GM18498 (cell line): ENCODE measurements around the gene LRRC37B.
"Not testable (repeated sequence)": the region's sequence is repeated elsewhere in the genome, so short reads cannot be mapped to it uniquely, and the experiment has no call there.

Experiments used
- ATAC-seq: cut with Tn5 transposase; IDR thresholded peaks from one replicate; pipeline ENCODE4 v1.9.1; 2021; ENCODE audit warnings: mild to moderate bottlenecking, moderate library complexity; ENCODE audit not compliant: unreplicated experiment

Gene LRRC37B

GRCh38 chr17:32041306-32041875 is 34.2 kb downstream of the LRRC37B start:
- ATAC-seq = not testable (repeated sequence)

DNA sequence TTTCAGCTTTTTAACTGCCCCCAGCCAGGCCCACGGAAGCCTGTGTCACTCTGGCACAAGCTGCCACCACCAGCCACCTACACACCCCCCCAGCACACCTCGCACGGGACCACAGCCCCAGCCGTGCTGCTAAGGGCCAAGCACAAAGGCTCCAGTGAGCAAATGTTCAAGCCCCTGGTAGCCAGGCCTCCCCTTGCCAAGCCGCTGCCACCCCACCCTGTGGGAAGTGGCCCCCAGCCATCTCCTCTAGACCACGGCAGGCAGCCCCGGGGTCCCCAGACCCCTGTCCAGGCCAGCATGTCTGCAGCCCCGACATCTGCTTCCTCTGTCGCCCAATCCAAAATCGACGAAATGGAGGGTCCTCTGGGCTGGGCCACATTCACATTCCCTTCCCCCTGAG is 35.1 kb downstream of the LRRC37B start:
- not testable (repeated sequence) for ATAC-seq

DNA sequence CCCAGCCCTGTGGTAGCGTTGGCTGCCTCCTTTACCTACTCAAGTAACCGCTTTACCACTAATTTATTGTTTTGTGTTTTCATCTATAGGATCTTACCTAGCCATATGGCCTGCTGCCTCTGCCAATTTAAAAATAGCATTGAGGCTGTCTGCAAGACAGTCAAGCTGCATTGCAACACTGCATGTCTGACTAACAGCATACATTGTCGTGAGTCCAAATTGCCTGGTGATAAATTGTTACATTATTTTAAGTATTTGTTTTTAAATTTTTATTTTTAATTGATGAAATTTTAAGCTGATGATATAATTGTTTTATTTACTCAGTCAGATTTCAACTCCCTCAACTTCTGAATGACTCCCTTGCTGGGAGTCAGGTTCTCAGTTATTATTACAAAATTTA is 38.4 kb downstream of the LRRC37B start:
- not testable (repeated sequence) for ATAC-seq

DNA sequence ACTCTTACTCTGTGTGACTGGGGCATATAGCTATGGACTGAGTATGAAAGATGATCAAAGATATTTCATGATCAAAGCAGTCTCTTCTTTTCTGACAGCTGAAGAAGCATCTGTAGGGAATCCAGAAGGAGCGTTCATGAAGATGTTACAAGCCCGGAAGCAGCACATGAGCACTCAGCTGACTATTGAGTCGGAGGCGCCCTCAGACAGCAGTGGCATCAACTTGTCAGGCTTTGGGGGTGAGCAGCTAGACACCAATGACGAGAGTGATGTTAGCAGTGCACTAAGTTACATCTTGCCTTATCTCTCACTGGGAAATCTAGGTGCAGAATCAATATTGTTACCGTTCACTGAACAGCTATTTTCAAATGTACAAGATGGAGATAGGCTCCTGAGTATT is 40.5 kb downstream of the LRRC37B start:
- not testable (repeated sequence) for ATAC-seq

DNA sequence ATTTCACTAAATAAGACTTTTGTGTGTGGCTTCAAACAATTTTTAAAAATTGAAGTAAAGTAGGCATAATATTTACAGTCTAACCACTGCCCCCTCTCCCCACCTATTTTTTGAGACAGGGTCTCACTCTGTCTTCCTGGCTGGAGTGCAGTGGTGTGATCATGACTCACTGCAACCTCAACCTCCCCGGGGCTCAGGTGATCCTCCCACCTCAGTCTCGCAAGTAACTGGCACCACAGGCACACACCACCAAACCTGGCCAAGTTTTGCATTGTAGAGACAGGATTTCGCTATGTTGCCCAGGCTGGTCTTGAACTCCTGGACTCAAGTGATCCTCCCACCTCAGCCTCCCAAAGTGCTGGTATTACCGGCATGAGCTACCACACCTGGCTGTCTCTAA is 47.8 kb downstream of the LRRC37B start:
- ATAC-seq = not testable (repeated sequence)

DNA sequence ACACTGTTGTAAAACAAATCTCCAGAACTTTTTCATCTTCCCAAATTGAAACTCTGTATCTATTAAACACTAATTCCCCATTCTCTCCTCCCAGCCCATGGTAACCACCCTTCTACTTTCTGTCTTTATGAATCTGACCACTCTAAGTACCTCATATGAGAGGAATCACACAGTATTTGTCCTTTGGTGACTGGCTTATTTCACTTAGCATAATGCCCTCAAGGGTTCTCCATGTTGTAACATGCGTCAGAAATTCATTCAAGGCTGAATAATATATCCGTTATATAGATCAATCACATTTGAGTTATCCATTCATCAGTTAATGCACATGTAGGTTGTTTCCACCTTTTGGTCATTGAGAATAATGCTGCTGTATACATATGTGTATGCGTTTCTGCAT is 48.2 kb downstream of the LRRC37B start:
- ATAC-seq = not testable (repeated sequence)

DNA sequence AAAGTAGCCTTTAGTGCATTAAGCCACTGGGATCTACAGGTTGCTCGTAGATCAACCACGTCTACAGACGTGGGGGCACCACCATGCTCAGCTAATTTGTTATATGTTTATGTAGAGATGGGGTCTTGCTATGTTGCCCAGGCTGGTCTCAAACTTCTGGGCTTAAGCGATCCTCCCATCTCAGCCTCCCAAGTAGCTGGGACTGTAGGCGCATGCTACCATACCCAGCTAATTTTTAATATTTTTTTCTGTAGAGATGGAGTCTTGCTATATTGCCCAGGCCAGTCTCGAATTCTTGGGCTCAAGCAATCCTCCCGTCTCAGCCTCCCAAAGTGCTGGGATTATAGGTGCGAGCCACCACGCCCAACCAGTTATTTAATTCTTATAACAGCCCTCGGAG is 49.3 kb downstream of the LRRC37B start:
- ATAC-seq = not testable (repeated sequence)

GRCh38 chr17:32057460-32058105 is 50.4 kb downstream of the LRRC37B start:
- ATAC-seq = not testable (repeated sequence)

DNA sequence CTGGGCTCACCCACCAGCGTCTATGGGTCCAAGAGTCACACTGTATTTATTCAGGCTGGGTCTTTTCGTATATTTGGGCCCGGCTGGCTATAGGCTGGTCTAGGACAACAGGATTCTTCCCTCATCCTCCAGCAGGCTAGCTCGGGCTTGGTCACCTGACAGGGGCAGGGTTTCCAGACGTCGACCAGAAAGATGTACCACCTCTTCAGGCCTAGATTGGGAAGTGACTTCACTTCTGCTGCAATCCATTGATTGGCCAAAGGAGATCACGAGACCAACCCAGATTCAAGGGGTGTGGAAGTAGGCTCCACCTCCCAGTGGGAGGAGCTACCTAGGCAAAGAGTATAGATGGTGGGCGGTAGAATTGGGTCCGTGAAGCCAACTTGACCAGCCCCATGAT is 53.5 kb downstream of the LRRC37B start:
- ATAC-seq = not testable (repeated sequence)

GRCh38 chr17:32061840-32062239 is 54.7 kb downstream of the LRRC37B start:
- not testable (repeated sequence) for ATAC-seq

- ATAC-seq = not testable (repeated sequence)
Measured at GRCh38 chr17:32064091-32064490, 56.9 kb downstream of the LRRC37B start.

DNA sequence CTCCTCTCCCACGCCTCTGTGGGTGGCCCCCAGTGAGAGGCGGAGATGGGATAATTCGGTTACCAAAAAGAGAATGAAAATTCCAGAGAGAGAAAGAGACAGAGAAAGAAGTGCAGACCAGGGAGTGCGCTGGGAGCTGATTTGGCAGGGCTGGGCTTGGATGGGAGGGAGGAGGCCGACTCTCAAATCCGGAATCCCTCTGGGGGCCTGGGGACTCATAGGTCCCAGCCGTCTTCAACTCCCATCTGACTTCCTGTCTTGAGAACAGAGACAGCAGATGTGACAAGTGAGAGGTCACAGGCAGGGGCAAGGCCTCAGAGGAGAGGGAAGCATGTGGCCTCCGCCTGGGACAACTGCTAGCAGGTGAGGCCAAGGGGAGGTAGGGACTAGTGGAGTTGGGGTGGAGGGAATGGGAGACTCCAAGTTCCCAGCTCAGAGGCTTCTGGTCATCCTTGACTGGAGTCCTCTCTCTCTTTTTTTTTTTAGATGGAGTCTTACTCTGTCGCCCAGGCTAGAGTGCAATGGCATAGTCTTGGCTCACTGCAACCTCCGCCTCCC is 59.0 kb downstream of the LRRC37B start:
- ATAC-seq = not testable (repeated sequence)

GRCh38 chr17:32066863-32067642 is 59.9 kb downstream of the LRRC37B start:
- ATAC-seq = peak; percentile 60

DNA sequence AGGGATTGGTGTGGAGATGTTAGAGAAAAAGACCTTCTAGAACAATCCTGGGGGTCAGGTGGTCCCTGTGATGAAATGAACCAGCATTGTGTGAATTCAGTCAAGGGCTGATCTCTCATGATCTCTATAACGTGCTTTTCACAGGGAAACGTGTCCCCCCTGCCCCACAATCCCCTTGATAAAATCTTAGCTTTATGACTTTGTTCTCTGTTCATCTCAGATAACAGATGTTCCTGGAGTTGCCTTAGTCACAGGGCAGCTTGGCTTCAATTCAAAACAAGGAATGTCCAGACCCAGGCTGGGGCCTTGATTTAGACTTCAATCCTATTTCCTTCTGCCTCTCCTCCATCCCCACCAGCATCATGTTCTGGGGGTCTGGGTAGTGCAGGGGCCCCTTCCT is 61.9 kb downstream of the LRRC37B start:
- ATAC-seq = not testable (repeated sequence)

DNA sequence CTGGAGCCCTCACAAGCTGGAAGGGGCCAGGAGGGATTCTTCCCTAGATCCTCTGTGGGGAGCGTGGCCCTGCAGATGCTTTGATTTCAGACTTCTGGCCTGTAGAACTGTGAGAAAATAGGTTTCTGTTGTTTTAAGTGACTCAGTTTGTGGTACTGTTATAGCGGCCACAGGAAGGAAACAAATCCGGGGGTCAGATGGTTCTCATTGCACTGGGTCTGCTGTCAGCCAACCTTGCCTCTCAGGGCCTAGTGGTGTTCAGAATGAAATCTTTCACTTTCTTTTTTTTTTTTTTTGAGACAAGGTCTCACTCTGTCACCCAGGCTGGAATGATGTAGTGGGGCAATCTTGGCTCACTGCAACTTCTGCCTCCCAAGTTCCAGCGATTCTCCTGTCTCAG is 64.8 kb downstream of the LRRC37B start:
- peak; percentile 92 for ATAC-seq

- not testable (repeated sequence) for ATAC-seq
Measured at GRCh38 chr17:32073131-32073530, 65.9 kb downstream of the LRRC37B start.

GRCh38 chr17:32079753-32080152 is 72.6 kb downstream of the LRRC37B start:
- ATAC-seq = peak; percentile 90

GRCh38 chr17:32083550-32083979 is 76.4 kb downstream of the LRRC37B start:
- not testable (repeated sequence) for ATAC-seq

GRCh38 chr17:32084003-32084941 is 77.1 kb downstream of the LRRC37B start:
- ATAC-seq = not testable (repeated sequence)
